Measurements from ENCODE around the gene TAF8. TPM values are rescaled to one million over a fixed set of nuclear protein-coding genes. Genes with fewer than 3 reads are reported as not detected.

Gene TAF8
- total RNA-seq, 1 donor, result 11.9 TPM

- peak overlapping the region; percentile 68 for H3K4me3 ChIP-seq (ENCODE audit: low read depth, low read length)
- no peak for DNase-seq (ENCODE audit: low read depth)
- TF ChIP-seq CTCF (IDR thresholded peaks at IDR 0.05; ENCODE audit: insufficient read depth, low read length), result no peak
Observed at GRCh38 chr6:42047790-42048405, 2.4 kb upstream of the TAF8 start.

- no peak for DNase-seq (ENCODE audit: low read depth)
- H3K4me3 ChIP-seq (ENCODE audit: low read depth, low read length), result peak overlapping the region; percentile 68
- no peak for TF ChIP-seq CTCF (IDR thresholded peaks at IDR 0.05; ENCODE audit: insufficient read depth, low read length)
Observed at GRCh38 chr6:42049116-42049809, 1.1 kb upstream of the TAF8 start.

GRCh38 chr6:42049948-42050296, 402 bp upstream of the TAF8 start:
- TF ChIP-seq CTCF (IDR thresholded peaks at IDR 0.05; ENCODE audit: insufficient read depth, low read length), result no peak
- H3K4me3 ChIP-seq (ENCODE audit: low read depth, low read length), result peak overlapping the region; percentile 53
- DNase-seq (ENCODE audit: low read depth), result no peak

- TF ChIP-seq CTCF (IDR thresholded peaks at IDR 0.05; ENCODE audit: insufficient read depth, low read length), result no peak
- no peak for DNase-seq (ENCODE audit: low read depth)
Observed at GRCh38 chr6:42051268-42051653, 937 bp downstream of the TAF8 start.

DNA sequence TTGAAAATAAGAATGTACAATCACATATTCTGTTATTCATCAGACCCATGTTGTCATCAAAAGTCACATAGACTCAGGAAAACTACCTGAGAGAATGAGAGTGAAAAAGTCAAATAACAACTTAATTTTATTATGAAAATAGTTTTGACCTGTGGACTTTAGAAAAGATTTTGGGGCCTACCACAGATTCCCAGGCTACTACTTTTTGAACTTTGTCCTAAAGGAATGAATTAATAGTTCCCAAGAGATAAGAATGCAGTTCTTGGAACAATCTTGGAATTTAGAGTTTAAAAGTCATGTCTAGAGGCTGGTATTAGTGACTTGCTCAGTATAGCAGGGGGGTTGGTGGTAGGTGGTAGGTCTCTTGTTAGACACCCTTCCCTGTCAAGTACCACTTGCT, 3.3 kb downstream of the TAF8 start:
- DNase-seq (ENCODE audit: low read depth), result no peak
- no peak for TF ChIP-seq CTCF (IDR thresholded peaks at IDR 0.05; ENCODE audit: insufficient read depth, low read length)
- no peak overlapping the region for H3K4me3 ChIP-seq (ENCODE audit: low read depth, low read length)

More at GRCh38 chr6:42051268-42051653, 937 bp downstream of the TAF8 start:
- H3K4me3 ChIP-seq (ENCODE audit: low read depth, low read length), result peak overlapping the region; percentile 87

DNA sequence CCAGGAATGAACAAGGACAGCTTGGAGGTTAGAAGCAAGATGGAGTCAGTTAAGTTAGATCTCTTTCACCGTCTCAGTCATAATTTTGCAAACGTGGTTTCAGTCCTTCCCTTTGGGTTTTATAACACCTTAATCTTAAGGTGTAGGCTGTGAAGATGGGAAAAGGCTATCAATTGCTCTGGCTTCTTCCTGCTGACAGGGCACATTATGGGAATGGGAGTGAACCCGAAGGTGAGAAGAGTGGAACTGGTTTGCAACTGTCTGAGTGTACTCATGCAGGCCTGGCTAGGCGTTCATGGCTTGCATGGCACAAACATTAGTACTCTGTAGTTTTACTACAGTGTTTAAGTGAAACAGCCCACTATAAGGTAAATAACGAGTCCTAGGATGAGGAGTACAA, 9.4 kb downstream of the TAF8 start:
- TF ChIP-seq CTCF (IDR thresholded peaks at IDR 0.05; ENCODE audit: insufficient read depth, low read length), result no peak
- no peak overlapping the region for H3K4me3 ChIP-seq (ENCODE audit: low read depth, low read length)
- DNase-seq (ENCODE audit: low read depth), result no peak
